Pancreas (tissue), 10 donors: Measurements from ENCODE around the gene DENND4C. TPM values are rescaled to one million over a fixed set of nuclear protein-coding genes. Genes with fewer than 3 reads are reported as not detected.
A peak's percentile ranks its signal among the peaks of the same experiment; 100 is the strongest.

Source experiments
- ATAC-seq, 4 donors: fragments of 200-7000 bp; cut with Tn5 transposase; one replicate each; pipeline versions ENCODE4 v1.8.0 to v1.9.1; 2020; ENCODE audit warnings: mild to moderate bottlenecking in 4 of 4, moderate library complexity in 4 of 4
- DNase-seq, 6 donors: peaks; one replicate each; pipeline ENCODE4 v3.0.0-alpha.2; 2020
- FAIRE-seq: peaks from 2 replicates; lab custom pipeline; 2012; peaks lifted over from hg19 to GRCh38; lab: Jason Lieb, UNC
- H3K27ac ChIP-seq, 4 donors: fragments of 200-600 bp; sonication (generic); 1 replicate in 3 of 4; 2 replicates in 1 of 4; pipeline versions ENCODE4 v1.5.0 to v1.8.0; 2020
- H3K27me3 ChIP-seq, 4 donors: fragments of 200-600 bp; one replicate each; pipeline ENCODE4 v1.8.0; 2021
- H3K36me3 ChIP-seq, 3 donors: fragments of 200-600 bp; sonication (generic) in 1 of 3; one replicate each; pipeline versions ENCODE4 v1.5.0 to v1.8.0; 2020 to 2021
- H3K4me1 ChIP-seq, 3 donors: fragments of 200-600 bp; one replicate each; pipeline ENCODE4 v1.8.0; 2021
- H3K4me3 ChIP-seq, 4 donors: fragments of 200-600 bp; sonication (generic) in 2 of 4; one replicate each; pipeline versions ENCODE4 v1.5.0 to v1.8.0; 2020 to 2021
- H3K9me3 ChIP-seq, 4 donors: fragments of 200-600 bp; one replicate each; pipeline ENCODE4 v1.8.0; 2021
- WGBS, 2 donors: extraction: QIAGEN DNeasy Blood & Tissue Kit; methylation state at CpG; one replicate each; pipeline ENCODE4 v1.1.7; 2013; 5-methylcytosine and 5-hydroxymethylcytosine counted together
- intact Hi-C, 3 donors: fragments of 100-400 bp; cut with DNase I; formaldehyde crosslinking; loops; one replicate each; pipeline versions ENCODE4 v1.11.1 to v1.14.2; 2022
- polyA plus RNA-seq, 2 donors: library from polyadenylated mRNA; stranded (reverse); fragments of 200-250 nt; gene quantifications; one replicate each; pipeline ENCODE4 v1.2.3, GENCODE V29; 2013
- total RNA-seq, 6 donors: library from RNA; stranded (reverse); fragmentation: NEBNext Ultra II Directional in 4 of 6; extraction: Animal tissue kit (Norgen Biotek cat#: 25700) in 4 of 6; gene quantifications; one replicate each; pipeline versions ENCODE4 v1.2.1 to v1.2.4, GENCODE V29; 2021 to 2023
- TF ChIP-seq, protein P1 (sequence below), 4 donors: fragments of 200-600 bp; sonication (generic) in 3 of 4; IDR thresholded peaks; one replicate each; pipeline versions ENCODE4 v1.5.0 to v1.8.0; 2021; ENCODE audit warnings: antibody characterized with exemption in 4 of 4
- donor health status: healthy with polysubstance abuse.
- donor health status: DM: no; HTN: no; CAD: no; lungs with moderate emphysema.
- donor health status: DM: no; HTN: no; CAD: no.
- donor health status: control.
- donor health status: control.
- donor health status: Bipolar disorder and iron deficiency.
- donor health status: DM: yes; HTN: yes; CAD: no.
- donor health status: DM: no; HTN: no; CAD: no.
- donor health status: DM: no; HTN: no; CAD: no.
- donor health status: DM: yes; HTN: yes; CAD: no.

DENND4C gene
- total and polyA plus RNA-seq, 8 donors = 4.6 to 36.2 (median 17.9) TPM

GRCh38 chr9:19269582-19269981 is 39.1 kb downstream of the DENND4C start:
- H3K9me3 ChIP-seq = no peaks in the 10 kb centered on the region
- intact Hi-C loops = no loop called here

DNA sequence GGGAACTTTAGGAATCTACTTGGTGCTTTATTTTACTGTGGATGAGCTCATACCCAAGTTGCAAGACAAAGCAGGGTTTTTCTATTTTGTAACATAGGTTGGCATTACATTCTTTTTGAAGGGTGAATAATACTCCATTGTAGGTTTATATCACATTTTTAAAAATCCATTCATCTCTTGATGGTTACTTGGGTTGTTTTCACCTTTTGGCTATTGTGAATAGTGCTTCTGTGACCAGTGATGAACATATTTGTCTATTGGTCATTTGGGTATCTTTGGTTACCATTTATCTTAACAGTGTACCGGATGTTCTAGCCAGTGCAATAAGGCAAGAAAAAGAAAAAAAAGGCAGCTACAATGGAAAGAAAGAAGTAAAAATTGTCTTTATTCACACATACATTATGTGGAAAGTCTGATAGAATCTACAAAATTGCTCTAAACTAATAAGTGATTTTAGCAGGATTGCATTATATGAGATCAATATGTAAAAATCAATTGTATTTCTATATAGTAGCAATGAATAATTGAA is 40.0 kb downstream of the DENND4C start:
- TF ChIP-seq, protein P1, sequence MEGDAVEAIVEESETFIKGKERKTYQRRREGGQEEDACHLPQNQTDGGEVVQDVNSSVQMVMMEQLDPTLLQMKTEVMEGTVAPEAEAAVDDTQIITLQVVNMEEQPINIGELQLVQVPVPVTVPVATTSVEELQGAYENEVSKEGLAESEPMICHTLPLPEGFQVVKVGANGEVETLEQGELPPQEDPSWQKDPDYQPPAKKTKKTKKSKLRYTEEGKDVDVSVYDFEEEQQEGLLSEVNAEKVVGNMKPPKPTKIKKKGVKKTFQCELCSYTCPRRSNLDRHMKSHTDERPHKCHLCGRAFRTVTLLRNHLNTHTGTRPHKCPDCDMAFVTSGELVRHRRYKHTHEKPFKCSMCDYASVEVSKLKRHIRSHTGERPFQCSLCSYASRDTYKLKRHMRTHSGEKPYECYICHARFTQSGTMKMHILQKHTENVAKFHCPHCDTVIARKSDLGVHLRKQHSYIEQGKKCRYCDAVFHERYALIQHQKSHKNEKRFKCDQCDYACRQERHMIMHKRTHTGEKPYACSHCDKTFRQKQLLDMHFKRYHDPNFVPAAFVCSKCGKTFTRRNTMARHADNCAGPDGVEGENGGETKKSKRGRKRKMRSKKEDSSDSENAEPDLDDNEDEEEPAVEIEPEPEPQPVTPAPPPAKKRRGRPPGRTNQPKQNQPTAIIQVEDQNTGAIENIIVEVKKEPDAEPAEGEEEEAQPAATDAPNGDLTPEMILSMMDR (IDR thresholded peaks at IDR 0.05) = no peak
- Histone ChIP-seq H3K27ac (no peak overlapping the region), H3K36me3 (no peaks in the 10 kb centered on the region), H3K4me1 (no peaks in the 10 kb centered on the region), H3K27me3 (no peaks in the 10 kb centered on the region), H3K4me3 (no peak overlapping the region), H3K9me3 (no peaks in the 10 kb centered on the region)
- ATAC-seq (no peak), FAIRE-seq (no peak), DNase-seq (no peak)
- 95 to 100% methylated on average over 1 of the region's 1 CpG for WGBS, 2 donors
- intact Hi-C loops = no loop called here

More at GRCh38 chr9:19269582-19269981, 39.1 kb downstream of the DENND4C start:
- no peaks in the 10 kb centered on the region for H3K4me1 ChIP-seq
- TF ChIP-seq, protein P1 (IDR thresholded peaks at IDR 0.05) = no peak
- DNase-seq (no peak), FAIRE-seq (no peak), ATAC-seq (no peak)
- H3K27ac ChIP-seq = no peak overlapping the region
- H3K27me3 ChIP-seq = no peaks in the 10 kb centered on the region
- 94 to 100% methylated on average over 1 of the region's 1 CpG for WGBS, 2 donors
- no peaks in the 10 kb centered on the region for H3K36me3 ChIP-seq
- H3K4me3 ChIP-seq = no peak overlapping the region

DNA sequence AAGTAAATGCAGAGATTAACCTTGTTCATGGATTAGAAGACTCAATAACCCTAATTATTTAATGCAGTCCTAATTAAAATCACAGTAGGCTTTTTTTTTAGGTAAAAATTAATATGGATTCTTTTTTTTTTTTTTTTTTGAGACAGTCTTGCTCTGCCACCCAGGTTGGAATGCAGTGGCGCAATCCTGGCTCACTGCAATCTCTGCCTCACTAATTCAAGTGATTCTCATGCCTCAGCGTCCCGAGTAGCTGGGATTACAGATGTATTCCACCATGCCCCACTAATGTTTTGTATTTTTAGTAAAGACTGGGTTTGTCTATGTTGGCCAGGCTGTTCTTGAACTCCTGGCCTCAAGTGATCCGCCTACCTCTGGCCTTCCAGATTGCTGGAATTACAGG is 40.6 kb downstream of the DENND4C start:
- no peaks in the 10 kb centered on the region for H3K27me3 ChIP-seq
- no peak for DNase-seq
- WGBS, 2 donors = 96 to 99% methylated on average over 4 of the region's 4 CpGs
- TF ChIP-seq, protein P1 (IDR thresholded peaks at IDR 0.05) = no peak
- no peak for ATAC-seq
- no peak overlapping the region for H3K4me3 ChIP-seq
- intact Hi-C loops = no loop called here
- no peaks in the 10 kb centered on the region for H3K9me3 ChIP-seq
- H3K27ac ChIP-seq = no peak overlapping the region
- no peaks in the 10 kb centered on the region for H3K4me1 ChIP-seq
- H3K36me3 ChIP-seq = peaks cover 0 to 3% (median 0%) of the 10 kb centered on the region in 3 donors
- no peak for FAIRE-seq

DNA sequence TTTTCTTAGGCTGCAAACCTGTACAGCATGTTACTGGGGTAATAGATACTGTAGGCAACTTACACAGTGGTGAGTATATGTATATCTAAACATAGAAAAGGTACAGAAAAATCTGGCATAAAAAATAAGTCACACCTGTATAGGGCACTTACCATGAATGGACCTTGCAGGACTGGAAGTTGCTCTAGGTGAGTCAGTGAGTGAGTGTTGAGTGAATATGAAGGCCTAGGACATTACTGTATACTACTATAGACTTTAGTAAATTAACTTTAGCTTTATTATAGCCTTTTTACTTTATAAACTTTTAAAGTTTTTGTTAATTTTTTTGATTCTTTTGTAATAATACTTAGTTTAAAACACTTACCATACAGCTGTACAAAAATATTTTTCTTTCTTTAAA is 51.3 kb downstream of the DENND4C start:
- intact Hi-C loops = no loop called here
- no peak overlapping the region for H3K4me3 ChIP-seq
- ATAC-seq = peak in 1 of 4 donors; percentile 15
- no peaks in the 10 kb centered on the region for H3K27me3 ChIP-seq
- H3K9me3 ChIP-seq = no peaks in the 10 kb centered on the region
- H3K36me3 ChIP-seq = no peaks in the 10 kb centered on the region
- no peak for FAIRE-seq
- TF ChIP-seq, protein P1 (IDR thresholded peaks at IDR 0.05) = no peak
- H3K4me1 ChIP-seq = peaks cover 0 to 20% (median 3%) of the 10 kb centered on the region in 3 donors
- H3K27ac ChIP-seq = no peak overlapping the region
- DNase-seq = no peak

DNA sequence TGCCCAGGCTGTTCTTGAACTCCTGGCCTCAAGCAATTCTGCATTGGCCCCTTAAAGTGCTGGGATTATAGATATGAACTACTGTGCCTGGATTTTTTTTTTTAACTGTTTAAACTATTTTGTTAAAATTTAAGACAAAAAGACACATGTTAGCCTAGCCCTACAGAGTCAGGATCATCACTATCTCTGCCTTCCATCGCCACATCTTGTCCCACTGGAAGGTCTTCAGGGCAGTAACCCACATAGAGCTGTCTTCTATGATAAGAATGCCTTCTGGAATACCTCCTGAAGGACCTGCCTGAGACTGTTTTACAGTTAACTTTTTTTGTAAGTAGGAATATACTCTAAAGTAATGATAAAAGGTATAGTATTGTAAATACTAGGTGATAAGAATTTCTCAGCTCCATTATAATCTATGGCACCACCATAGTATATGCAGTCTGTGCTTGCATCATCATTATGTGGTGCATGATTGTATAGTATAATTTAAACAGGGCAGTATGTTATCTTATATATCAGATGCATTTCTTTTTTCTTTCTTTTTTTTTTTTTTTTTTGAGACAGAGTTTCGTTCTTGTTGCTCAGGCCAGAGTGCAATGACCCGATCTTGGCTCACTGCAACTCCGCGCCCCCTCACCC is 52.7 kb downstream of the DENND4C start:
- intact Hi-C loops = no loop called here
- Histone ChIP-seq H3K9me3 (no peaks in the 10 kb centered on the region), H3K4me1 (peaks cover 0 to 23% (median 3%) of the 10 kb centered on the region in 3 donors), H3K27me3 (no peaks in the 10 kb centered on the region), H3K27ac (no peak overlapping the region), H3K4me3 (no peak overlapping the region), H3K36me3 (no peaks in the 10 kb centered on the region)
- WGBS, 2 donors = 93% methylated on average over 5 of the region's 5 CpGs
- FAIRE-seq (no peak), ATAC-seq (no peak), DNase-seq (no peak)
- TF ChIP-seq, protein P1 (IDR thresholded peaks at IDR 0.05) = no peak
